Measurements from ENCODE around the gene MYL4.

The MYL4 gene

DNA sequence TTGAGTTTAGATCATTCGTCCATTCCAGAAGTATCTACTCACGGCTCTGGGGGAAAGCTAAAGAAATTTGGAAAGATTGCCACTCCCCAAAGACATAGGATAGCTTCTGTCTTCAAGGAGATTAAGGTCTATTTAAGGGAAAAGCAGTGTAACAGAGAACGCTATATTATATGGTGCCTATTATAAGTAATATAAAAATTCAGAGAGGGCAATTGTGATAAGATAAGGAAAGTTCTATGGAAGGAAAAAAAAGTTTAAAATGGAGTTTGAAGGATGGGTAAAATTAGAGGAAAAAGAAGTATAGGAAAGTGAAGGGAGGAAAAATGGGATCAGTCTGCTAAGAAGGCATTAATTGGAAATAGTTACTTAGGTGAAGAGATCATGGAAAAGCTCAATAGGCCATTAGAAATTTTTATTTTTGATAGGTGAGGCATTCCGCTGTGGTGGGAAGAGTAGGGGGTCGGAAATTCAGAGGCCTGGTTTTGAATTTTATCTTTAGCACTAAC, 19.4 kb upstream of the MYL4 start:
- peak overlapping the region; percentile 92 for H3K27ac ChIP-seq
- TF ChIP-seq ZFX (IDR thresholded peaks at IDR 0.05), result no peak
- TF ChIP-seq, protein P1, sequence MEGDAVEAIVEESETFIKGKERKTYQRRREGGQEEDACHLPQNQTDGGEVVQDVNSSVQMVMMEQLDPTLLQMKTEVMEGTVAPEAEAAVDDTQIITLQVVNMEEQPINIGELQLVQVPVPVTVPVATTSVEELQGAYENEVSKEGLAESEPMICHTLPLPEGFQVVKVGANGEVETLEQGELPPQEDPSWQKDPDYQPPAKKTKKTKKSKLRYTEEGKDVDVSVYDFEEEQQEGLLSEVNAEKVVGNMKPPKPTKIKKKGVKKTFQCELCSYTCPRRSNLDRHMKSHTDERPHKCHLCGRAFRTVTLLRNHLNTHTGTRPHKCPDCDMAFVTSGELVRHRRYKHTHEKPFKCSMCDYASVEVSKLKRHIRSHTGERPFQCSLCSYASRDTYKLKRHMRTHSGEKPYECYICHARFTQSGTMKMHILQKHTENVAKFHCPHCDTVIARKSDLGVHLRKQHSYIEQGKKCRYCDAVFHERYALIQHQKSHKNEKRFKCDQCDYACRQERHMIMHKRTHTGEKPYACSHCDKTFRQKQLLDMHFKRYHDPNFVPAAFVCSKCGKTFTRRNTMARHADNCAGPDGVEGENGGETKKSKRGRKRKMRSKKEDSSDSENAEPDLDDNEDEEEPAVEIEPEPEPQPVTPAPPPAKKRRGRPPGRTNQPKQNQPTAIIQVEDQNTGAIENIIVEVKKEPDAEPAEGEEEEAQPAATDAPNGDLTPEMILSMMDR (conservative IDR thresholded peaks at IDR 0.05), result no peak

DNA sequence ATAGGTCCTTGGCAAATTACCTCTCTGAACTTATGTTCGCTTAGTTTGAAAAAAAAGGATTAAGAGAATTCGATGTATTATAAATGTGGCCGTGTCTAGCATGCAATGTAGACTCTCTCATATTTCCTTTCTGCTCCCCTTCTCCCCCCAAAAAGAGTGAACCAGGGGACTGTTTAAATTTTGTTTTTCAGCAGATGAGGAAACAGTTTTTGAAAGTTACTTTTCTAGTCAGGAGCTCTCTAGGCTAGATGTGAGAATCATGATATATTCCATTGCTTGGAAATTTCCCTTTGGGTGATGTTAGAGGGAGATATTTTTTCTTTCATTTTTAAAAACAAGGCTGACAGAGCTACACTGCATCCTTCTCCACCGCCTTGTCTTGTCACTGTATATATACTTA, 18.9 kb upstream of the MYL4 start:
- no peak overlapping the region for H3K27ac ChIP-seq
- no peak for TF ChIP-seq ZFX (IDR thresholded peaks at IDR 0.05)
- TF ChIP-seq, protein P1 (conservative IDR thresholded peaks at IDR 0.05), result no peak

DNA sequence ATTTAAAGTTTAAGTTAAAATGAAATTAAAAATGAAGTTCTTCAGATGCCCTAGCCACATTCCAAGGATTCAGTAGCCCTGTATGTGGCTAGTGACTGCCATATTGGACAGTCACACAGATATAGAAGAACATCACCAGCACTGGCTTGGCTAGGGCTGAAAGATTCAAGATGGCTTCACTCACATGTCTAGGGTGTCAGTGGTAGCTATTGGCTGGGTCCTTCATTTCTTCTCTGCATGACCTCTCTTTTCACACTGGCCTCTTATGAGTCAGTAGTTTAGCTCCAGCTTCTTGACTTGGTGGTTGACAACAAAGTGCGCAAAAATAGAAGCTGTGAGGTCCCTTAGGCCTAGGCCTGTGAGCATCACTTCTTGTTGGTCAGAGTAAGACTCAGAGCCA, 18.4 kb upstream of the MYL4 start:
- TF ChIP-seq, protein P1 (conservative IDR thresholded peaks at IDR 0.05), result no peak
- no peak for TF ChIP-seq ZFX (IDR thresholded peaks at IDR 0.05)
- no peak overlapping the region for H3K27ac ChIP-seq

DNA sequence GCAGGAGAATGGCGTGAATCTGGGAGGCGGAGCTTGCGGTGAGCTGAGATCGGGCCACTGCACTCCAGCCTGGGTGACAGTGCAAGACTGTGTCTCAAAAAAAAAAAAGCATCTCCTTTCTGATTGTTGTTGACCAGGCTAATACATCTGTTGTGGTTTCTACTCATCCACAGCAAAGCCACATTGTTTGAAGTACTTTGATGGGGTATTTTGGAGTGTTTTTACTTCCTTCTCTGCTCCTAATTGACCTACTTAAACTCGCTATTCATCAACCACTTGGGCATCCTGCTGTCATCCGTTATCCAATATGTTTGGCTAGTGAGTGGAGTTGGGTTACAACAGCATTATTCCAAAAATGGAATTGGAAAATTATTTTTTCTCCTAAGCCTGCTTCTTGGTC, 16.6 kb upstream of the MYL4 start:
- no peak for TF ChIP-seq ZFX (IDR thresholded peaks at IDR 0.05)
- TF ChIP-seq, protein P1 (conservative IDR thresholded peaks at IDR 0.05), result no peak
- no peak overlapping the region for H3K27ac ChIP-seq

DNA sequence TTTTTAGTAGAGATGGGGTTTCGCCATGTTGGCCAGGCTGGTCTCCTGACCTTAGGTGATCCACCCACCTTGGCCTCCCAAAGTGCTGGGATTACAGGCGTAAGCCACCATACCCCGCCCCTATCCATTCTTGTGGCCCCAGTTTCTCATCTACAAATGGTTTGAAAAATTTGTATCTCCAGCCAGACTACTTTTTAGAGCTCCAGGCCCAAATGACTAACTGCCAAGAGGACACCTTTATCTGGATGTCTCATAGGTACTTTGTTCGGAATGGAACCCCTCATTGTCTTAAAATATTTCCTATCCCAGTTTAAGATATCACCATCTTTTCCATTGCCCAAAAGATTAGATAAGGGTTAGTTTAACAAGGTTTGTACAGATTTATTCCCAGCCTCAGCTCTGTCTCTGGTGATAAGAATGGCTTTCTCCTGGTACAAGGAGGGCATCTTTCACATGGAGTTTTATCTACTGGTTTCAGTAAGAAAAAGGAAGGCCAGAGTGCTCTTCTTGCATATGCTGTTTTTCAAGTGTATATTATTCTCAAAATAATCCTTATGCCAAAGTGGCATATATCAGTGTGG, 15.1 kb upstream of the MYL4 start:
- no peak overlapping the region for H3K27ac ChIP-seq
- TF ChIP-seq ZFX (IDR thresholded peaks at IDR 0.05), result no peak
- TF ChIP-seq, protein P1 (conservative IDR thresholded peaks at IDR 0.05), result no peak

DNA sequence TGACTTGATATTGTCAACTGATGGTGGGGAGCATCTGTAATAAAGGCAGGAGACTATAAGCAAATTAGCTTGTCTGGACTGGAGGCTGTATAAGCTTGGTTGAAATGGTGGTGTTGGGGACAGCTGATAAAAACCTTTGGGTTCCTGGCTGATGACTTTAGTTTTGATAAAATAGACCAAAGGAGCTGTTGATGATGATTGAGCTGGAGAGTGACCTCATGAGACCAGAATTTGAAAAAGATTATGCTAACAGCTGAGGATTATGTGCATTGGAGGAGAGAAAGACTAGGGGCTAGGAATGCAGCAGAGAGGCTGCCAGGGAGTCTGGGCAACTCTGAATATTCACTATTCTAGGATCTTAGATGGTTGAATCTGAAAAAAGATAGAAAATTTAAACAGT, 11.3 kb upstream of the MYL4 start:
- TF ChIP-seq, protein P1 (conservative IDR thresholded peaks at IDR 0.05), result no peak
- TF ChIP-seq ZFX (IDR thresholded peaks at IDR 0.05), result no peak
- H3K27ac ChIP-seq, result no peak overlapping the region

DNA sequence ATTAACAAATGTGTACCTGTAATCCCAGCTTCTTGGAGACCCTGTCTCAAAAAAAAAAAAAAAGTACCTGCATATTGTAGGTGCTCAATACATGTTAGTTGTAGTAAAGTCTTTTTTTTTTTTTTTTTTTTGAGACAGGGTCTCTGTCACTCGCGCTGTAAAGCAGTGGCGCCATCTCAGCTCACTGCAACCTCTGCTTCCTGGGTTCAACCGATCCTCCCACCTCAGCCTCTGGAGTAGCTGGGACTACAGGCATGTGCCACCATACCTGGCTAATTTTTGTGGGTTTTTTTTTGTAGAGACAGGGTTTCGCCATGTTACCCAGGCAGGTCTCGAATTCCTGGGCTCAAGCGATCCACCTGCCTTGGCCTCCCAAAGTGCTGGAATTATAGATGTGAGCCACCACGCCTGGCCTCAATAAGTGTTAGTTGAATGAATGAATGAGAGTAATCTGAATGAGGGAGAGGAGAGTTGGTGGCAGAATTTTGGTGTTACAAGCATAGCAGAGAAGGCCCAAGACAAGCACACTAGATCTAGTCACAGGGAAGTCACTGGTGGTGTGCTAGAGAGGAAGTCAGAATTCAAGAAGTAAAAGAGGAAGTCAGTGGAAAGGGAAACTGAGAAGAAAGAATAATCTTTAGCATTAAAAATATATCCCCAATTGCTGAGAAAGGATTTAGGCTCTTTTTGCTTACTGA, 9.4 kb upstream of the MYL4 start:
- no peak overlapping the region for H3K27ac ChIP-seq
- TF ChIP-seq, protein P1 (conservative IDR thresholded peaks at IDR 0.05), result no peak
